ENCODE measurements around the gene PSMB5. TPM values are rescaled to one million over a fixed set of nuclear protein-coding genes. Genes with fewer than 3 reads are reported as not detected.
A peak's percentile ranks its signal among the peaks of the same experiment; 100 is the strongest.
"Not testable (repeated sequence)": the region's sequence is repeated elsewhere in the genome, so short reads cannot be mapped to it uniquely, and the experiment has no call there.

PSMB5 gene
- total RNA-seq, 2 experiments from 2014 or later = 60.4 to 60.7 TPM

DNA sequence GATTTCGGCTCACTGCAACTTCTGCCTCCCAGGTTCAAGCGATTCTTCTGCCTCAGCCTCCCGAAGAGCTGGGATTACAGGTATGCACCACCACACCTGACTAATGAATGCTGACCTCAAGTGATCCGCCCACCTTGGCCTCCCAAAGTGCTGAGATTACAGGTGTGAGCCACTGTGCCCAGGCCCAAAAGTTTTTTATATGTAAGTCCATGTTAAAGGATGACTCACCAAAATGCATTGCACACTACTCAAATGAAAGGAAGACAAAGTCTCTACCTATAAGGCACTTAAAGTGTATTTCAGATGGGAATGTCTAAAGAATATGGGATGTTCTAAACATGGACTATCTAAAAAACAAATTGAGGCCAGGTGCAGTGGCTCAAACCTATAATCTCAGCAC is 30.4 kb downstream of the PSMB5 start:
- H3K27ac Mint-ChIP-seq; H3K36me3 Mint-ChIP-seq (ENCODE audit: low read depth); H3K9me3 Mint-ChIP-seq; H3K27me3 Mint-ChIP-seq; DNase-seq; H3K4me3 Mint-ChIP-seq; POLR2A ChIA-PET: not testable (repeated sequence)
- peaks cover 38% of the 10 kb centered on the region for H3K4me1 Mint-ChIP-seq
- CTCF ChIA-PET = interaction anchor here (1.0 to 1.8 kb wide), 3 partner anchors 12 to 65 kb away, joined by 3 to 6 read pairs (median 3); no protein-coding TSS in a partner anchor

DNA sequence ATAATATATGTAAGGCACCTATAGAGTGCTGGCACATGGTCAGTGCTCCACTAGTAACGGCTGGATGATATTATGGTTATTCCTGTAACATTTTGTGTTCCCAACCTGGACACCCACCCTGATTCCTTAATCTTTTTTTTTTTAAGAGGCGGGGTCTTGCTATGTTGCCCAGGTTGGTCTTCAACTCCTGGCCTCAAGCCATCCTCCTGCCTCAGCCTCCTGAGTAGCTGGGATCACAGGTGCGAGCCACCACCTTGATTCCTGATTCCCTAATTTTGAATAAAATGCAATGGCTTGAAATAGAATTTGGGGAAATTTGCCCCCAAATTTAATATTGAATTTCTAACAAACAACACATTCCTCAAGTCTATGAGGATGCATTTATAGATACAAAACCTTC is 32.1 kb downstream of the PSMB5 start:
- no peak for DNase-seq
- Mint-ChIP-seq H3K27me3 (no peaks in the 10 kb centered on the region), H3K27ac (no peak overlapping the region), H3K9me3 (no peaks in the 10 kb centered on the region), H3K4me1 (peaks cover 21% of the 10 kb centered on the region), H3K4me3 (no peak overlapping the region), H3K36me3 (ENCODE audit: low read depth) (no peaks in the 10 kb centered on the region)
- ChIA-PET CTCF (interaction anchor here (0.7 to 2.1 kb wide), 7 partner anchors 16 to 66 kb away, joined by 3 to 9 read pairs (median 5); partner anchors contain the start of gene CDH24), POLR2A (no interaction called here)

GRCh38 chr14:23000860-23001259 is 33.8 kb downstream of the PSMB5 start:
- ChIA-PET CTCF (interaction anchor here (0.7 to 2.1 kb wide), 5 partner anchors 15 to 68 kb away, joined by 3 to 6 read pairs (median 5); partner anchors contain the start of gene CDH24), POLR2A (no interaction called here)
- Mint-ChIP-seq H3K27me3 (no peaks in the 10 kb centered on the region), H3K27ac (no peak overlapping the region), H3K36me3 (ENCODE audit: low read depth) (no peaks in the 10 kb centered on the region), H3K9me3 (no peaks in the 10 kb centered on the region), H3K4me1 (peaks cover 6% of the 10 kb centered on the region), H3K4me3 (no peak overlapping the region)
- no peak for DNase-seq

- no peak overlapping the region for H3K27ac Mint-ChIP-seq
- no peak overlapping the region for H3K4me3 Mint-ChIP-seq
- no peak for DNase-seq
- no peaks in the 10 kb centered on the region for H3K27me3 Mint-ChIP-seq
- no peaks in the 10 kb centered on the region for H3K4me1 Mint-ChIP-seq
- H3K9me3 Mint-ChIP-seq = no peaks in the 10 kb centered on the region
- ChIA-PET POLR2A (no interaction called here), CTCF (interaction anchor here (1.1 to 1.4 kb wide), 2 partner anchors 9 to 70 kb away, joined by 4 read pairs; no protein-coding TSS in a partner anchor)
- H3K36me3 Mint-ChIP-seq (ENCODE audit: low read depth) = no peaks in the 10 kb centered on the region
Measured at GRCh38 chr14:22998329-22999012, 36.2 kb downstream of the PSMB5 start.

GRCh38 chr14:22997676-22998323 is 36.9 kb downstream of the PSMB5 start:
- no peak overlapping the region for H3K4me3 Mint-ChIP-seq
- CTCF ChIA-PET = interaction anchor here (1.1 to 7.0 kb wide), 4 partner anchors 9 to 71 kb away, joined by 4 to 61 read pairs (median 4); partner anchors contain the start of gene CDH24

DNA sequence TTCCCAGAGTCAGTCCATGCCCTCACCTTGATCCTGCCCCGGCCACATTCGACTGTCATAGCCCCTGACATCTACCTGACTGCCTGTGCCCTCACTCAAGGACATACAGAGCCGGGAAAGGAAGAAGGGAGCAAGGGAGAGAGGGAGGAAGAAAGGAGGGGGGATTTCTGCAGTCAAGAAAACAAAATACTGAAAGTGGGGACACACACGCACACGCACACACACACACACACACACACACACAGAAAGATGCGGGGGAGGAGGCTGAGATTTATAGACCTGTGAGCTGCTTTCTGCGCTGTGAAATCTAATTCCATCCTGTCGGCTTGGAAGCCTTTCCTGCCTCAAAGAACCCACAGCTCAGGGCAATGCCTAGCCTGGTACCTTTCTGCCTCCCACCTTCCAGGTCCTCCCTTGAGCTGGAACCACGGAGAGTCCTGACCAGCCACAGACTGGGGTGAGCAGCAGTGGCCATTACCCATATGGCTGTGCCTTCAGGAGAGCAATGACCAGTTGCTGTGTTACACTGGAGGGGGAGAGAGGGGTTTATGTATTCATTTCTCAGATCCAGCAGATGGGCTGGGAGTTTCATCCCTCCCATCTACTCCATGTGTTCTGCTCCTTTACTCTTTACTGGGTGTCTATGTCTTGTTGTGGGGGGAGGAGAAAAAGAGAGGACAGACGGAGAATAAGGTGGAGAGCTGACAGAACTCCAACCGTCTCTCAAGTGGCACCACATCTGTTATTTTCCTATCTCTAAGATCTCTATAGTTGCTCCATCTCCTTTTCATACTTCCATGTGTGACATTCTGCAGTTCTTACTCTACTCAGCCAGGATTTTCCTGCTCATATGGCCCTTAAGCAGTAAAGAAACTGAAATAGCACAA is 37.7 kb downstream of the PSMB5 start:
- H3K4me1 Mint-ChIP-seq = no peaks in the 10 kb centered on the region
- peaks cover 3% of the 10 kb centered on the region for H3K36me3 Mint-ChIP-seq (ENCODE audit: low read depth)
- CTCF ChIA-PET = interaction anchor here (1.1 to 7.0 kb wide), 6 partner anchors 10 to 427 kb away, joined by 4 to 61 read pairs (median 16); partner anchors contain the start of gene CDH24
- no peak overlapping the region for H3K4me3 Mint-ChIP-seq
- H3K27ac Mint-ChIP-seq = no peak overlapping the region
- H3K27me3 Mint-ChIP-seq = no peaks in the 10 kb centered on the region
- no peak for DNase-seq
- H3K9me3 Mint-ChIP-seq = no peaks in the 10 kb centered on the region
- POLR2A ChIA-PET = interaction anchor here (1.2 kb wide), 1 partner anchor 10 kb away, joined by 3 read pairs; no protein-coding TSS in a partner anchor

More at GRCh38 chr14:22997676-22998323, 36.9 kb downstream of the PSMB5 start:
- Mint-ChIP-seq H3K9me3 (no peaks in the 10 kb centered on the region), H3K36me3 (ENCODE audit: low read depth) (peaks cover 3% of the 10 kb centered on the region), H3K27me3 (no peaks in the 10 kb centered on the region), H3K4me1 (no peaks in the 10 kb centered on the region), H3K27ac (no peak overlapping the region)
- no peak for DNase-seq
- POLR2A ChIA-PET = no interaction called here

DNA sequence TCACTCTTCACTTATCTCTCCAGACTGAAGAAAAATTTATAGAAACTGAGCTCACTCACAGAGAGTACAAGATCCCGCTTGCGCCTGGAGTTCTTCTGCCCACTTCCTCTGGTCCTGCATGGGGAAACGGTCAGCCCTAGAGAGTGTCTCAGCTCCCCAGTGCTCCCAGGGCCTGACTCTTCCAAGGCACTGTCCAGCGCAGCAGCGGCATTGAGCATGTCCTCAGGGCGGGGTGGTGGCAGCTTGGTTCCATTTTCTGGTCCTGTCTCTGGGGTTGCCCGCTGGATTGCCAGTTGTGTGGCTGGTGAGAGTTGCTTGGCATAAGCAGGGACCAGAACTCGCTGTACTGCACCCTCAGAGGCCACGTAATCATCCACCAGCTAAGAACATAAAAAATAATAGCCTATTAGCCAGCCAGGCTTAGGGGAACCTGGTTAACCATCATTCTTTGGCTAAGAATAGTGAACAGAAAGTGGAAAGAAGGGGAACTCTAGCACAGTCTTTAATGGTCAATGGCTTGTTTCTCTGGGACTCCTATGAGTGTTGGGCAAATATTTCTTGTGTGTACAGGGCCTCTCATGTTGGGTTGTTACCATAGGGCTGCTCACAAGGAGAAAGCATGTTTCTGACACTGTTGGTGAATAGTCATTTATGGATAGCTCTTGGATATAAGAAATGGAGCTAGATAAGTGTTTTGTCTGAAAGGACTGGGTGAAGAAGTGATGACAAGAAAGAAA is 38.6 kb downstream of the PSMB5 start:
- Mint-ChIP-seq H3K27ac (no peak overlapping the region), H3K4me1 (no peaks in the 10 kb centered on the region), H3K9me3 (no peaks in the 10 kb centered on the region), H3K4me3 (no peak overlapping the region), H3K27me3 (no peaks in the 10 kb centered on the region), H3K36me3 (ENCODE audit: low read depth) (peaks cover 3% of the 10 kb centered on the region)
- ChIA-PET POLR2A (interaction anchor here (0.6 to 1.2 kb wide), 2 partner anchors 11 to 12 kb away, joined by 3 read pairs; no protein-coding TSS in a partner anchor), CTCF (interaction anchor here (1.1 to 7.0 kb wide), 14 partner anchors 10 to 426 kb away, joined by 3 to 61 read pairs (median 6); partner anchors contain the start of genes AJUBA, CDH24 and PSMB11)
- DNase-seq = no peak

- H3K4me3 Mint-ChIP-seq = no peak overlapping the region
- peaks cover 3% of the 10 kb centered on the region for H3K36me3 Mint-ChIP-seq (ENCODE audit: low read depth)
- H3K27me3 Mint-ChIP-seq = no peaks in the 10 kb centered on the region
- peak; percentile 45 for DNase-seq
- ChIA-PET POLR2A (no interaction called here), CTCF (interaction anchor here (0.7 to 7.0 kb wide), 20 partner anchors 9 to 125 kb away, joined by 3 to 61 read pairs (median 5); partner anchors contain the start of genes AJUBA, CDH24 and PSMB11)
- H3K4me1 Mint-ChIP-seq = no peaks in the 10 kb centered on the region
- H3K27ac Mint-ChIP-seq = no peak overlapping the region
- no peaks in the 10 kb centered on the region for H3K9me3 Mint-ChIP-seq
Measured at GRCh38 chr14:22994762-22995275, 39.9 kb downstream of the PSMB5 start.

GRCh38 chr14:22993517-22993916 is 41.2 kb downstream of the PSMB5 start:
- H3K4me1 Mint-ChIP-seq = no peaks in the 10 kb centered on the region
- H3K9me3 Mint-ChIP-seq = no peaks in the 10 kb centered on the region
- no peaks in the 10 kb centered on the region for H3K27me3 Mint-ChIP-seq
- H3K36me3 Mint-ChIP-seq (ENCODE audit: low read depth) = peaks cover 3% of the 10 kb centered on the region
- no peak for DNase-seq
- ChIA-PET POLR2A (no interaction called here), CTCF (interaction anchor here (1.4 to 7.0 kb wide), 7 partner anchors 11 to 423 kb away, joined by 5 to 61 read pairs (median 10); partner anchors contain the start of genes AJUBA and CDH24)
- H3K4me3 Mint-ChIP-seq = no peak overlapping the region
- H3K27ac Mint-ChIP-seq = no peak overlapping the region

- no peak overlapping the region for H3K4me3 Mint-ChIP-seq
- H3K36me3 Mint-ChIP-seq (ENCODE audit: low read depth) = peaks cover 3% of the 10 kb centered on the region
- H3K9me3 Mint-ChIP-seq = no peaks in the 10 kb centered on the region
- no peak for DNase-seq
- ChIA-PET POLR2A (no interaction called here), CTCF (interaction anchor here (0.6 to 7.0 kb wide), 8 partner anchors 9 to 77 kb away, joined by 3 to 61 read pairs (median 6); partner anchors contain the start of genes AJUBA and CDH24)
- H3K4me1 Mint-ChIP-seq = no peaks in the 10 kb centered on the region
- no peaks in the 10 kb centered on the region for H3K27me3 Mint-ChIP-seq
- H3K27ac Mint-ChIP-seq = no peak overlapping the region
Measured at GRCh38 chr14:22991852-22992251, 42.8 kb downstream of the PSMB5 start.

- Mint-ChIP-seq H3K27me3 (no peaks in the 10 kb centered on the region), H3K4me1 (no peaks in the 10 kb centered on the region), H3K36me3 (ENCODE audit: low read depth) (no peaks in the 10 kb centered on the region), H3K4me3 (no peak overlapping the region), H3K9me3 (no peaks in the 10 kb centered on the region), H3K27ac (no peak overlapping the region)
- DNase-seq = no peak
- POLR2A ChIA-PET = no interaction called here
- CTCF ChIA-PET = interaction anchor here (1.0 to 3.9 kb wide), 26 partner anchors 8 to 431 kb away, joined by 3 to 64 read pairs (median 8); partner anchors contain the start of genes ACIN1, C14orf119, CDH24 and PSMB11
Measured at GRCh38 chr14:22987291-22987690, 47.4 kb downstream of the PSMB5 start.

Measured in activated CD4-positive, alpha-beta T cell treated with anti-CD3 and anti-CD28 coated beads, Interleukin-2, amount 10 ng/mL, durations not matched to agents 7 days and 5 days (primary cell).